GM12878 (cell line): ENCODE measurements around the gene PRH2. TPM values are rescaled to one million over a fixed set of nuclear protein-coding genes. Genes with fewer than 3 reads are reported as not detected.

Experiments used
- ATAC-seq: fragments of 200-7000 bp; cut with Tn5 transposase; 3 replicates; pipeline ENCODE4 v1.9.1; 2020; ENCODE audit warnings: mild to moderate bottlenecking, moderate library complexity
- BruUV-seq: library from RNA; stranded (reverse); fragments of 400-500 nt; replicated peaks from 2 replicates; lab custom pipeline; 2021; lab: Mats Ljungman, UMichigan
- CTCF ChIA-PET: fragments of 300-600 bp; sonication (Branson Sonifier 250); formaldehyde crosslinking; extraction: SDS; loops from one replicate; lab custom pipeline; 2021; ENCODE audit warnings: inconsistent platforms; lab: Yijun Ruan, JAX
- POLR2A ChIA-PET: fragments of 350-600 bp; formaldehyde crosslinking; extraction: SDS; loops from one replicate; lab custom pipeline; 2021; ENCODE audit warnings: inconsistent platforms; lab: Charles Lee
- RAD21 ChIA-PET: fragments of 300-600 bp; sonication (Branson Sonifier 250); formaldehyde crosslinking; loops from one replicate; lab custom pipeline; 2023; ENCODE audit warnings: antibody characterized with exemption; ENCODE audit not compliant: unreplicated experiment; lab: Charles Lee
- SMC1A ChIA-PET: fragments of 300-600 bp; sonication (Branson Sonifier 250); formaldehyde crosslinking; loops from one replicate; lab custom pipeline; 2023; ENCODE audit not compliant: unreplicated experiment, uncharacterized antibody; lab: Charles Lee
- DNase-seq: peaks from one replicate; pipeline ENCODE4 v3.0.0-alpha.2; 2011; ENCODE audit warnings: low read depth, low spot score
- FAIRE-seq: peaks from 3 replicates; lab custom pipeline; 2011; peaks lifted over from hg19 to GRCh38; lab: Jason Lieb, UNC
- H2AFZ ChIP-seq: 2 replicates; pipeline ENCODE4 v1.6.0; 2011; ENCODE audit warnings: low read depth, low read length, control low read depth; ENCODE audit not compliant: control insufficient read depth
- H3K27ac ChIP-seq: 2 replicates; pipeline ENCODE4 v1.5.1; 2011; ENCODE audit warnings: control low read depth; ENCODE audit not compliant: control insufficient read depth, insufficient read depth
- H3K27me3 ChIP-seq, 2 experiments: replicated peaks in 1 of 2; 2 replicates each; pipeline versions ENCODE4 v1.6.0 to v1.6.1; 2011; ENCODE audit warnings: low read length in 1 of 2; ENCODE audit not compliant: control insufficient read depth in 2 of 2, insufficient read depth in 2 of 2
- H3K36me3 ChIP-seq, 2 experiments: 2 replicates each; pipeline ENCODE4 v1.5.1; 2011; ENCODE audit warnings: low read length in 1 of 2; ENCODE audit not compliant: control insufficient read depth in 2 of 2, insufficient read depth in 2 of 2
- H3K4me1 ChIP-seq: 2 replicates; pipeline ENCODE4 v1.6.1; 2011; ENCODE audit warnings: mild to moderate bottlenecking, low read length, moderate library complexity, mixed read lengths; ENCODE audit not compliant: control insufficient read depth, insufficient read depth
- H3K4me2 ChIP-seq: 2 replicates; pipeline ENCODE4 v1.6.0; 2011; ENCODE audit warnings: control low read depth; ENCODE audit not compliant: control insufficient read depth, insufficient read depth
- H3K4me3 ChIP-seq: fragments of 200-600 bp; sonication (generic); 2 replicates; pipeline ENCODE4 v1.5.1; 2016
- H3K79me2 ChIP-seq: 2 replicates; pipeline ENCODE4 v1.6.0; 2011; ENCODE audit warnings: low read length; ENCODE audit not compliant: control insufficient read depth, insufficient read depth
- H3K9ac ChIP-seq: 2 replicates; pipeline ENCODE4 v1.8.0; 2011; ENCODE audit warnings: low read length, control low read depth, mixed read lengths; ENCODE audit not compliant: control insufficient read depth, insufficient read depth
- H3K9me3 ChIP-seq: replicated peaks from 3 replicates; pipeline ENCODE4 v1.5.1; 2011; ENCODE audit warnings: mild to moderate bottlenecking, low read length; ENCODE audit not compliant: control insufficient read depth, insufficient read depth
- H4K20me1 ChIP-seq: 2 replicates; pipeline ENCODE4 v1.6.0; 2011; ENCODE audit not compliant: control insufficient read depth, insufficient read depth
- BCLAF1 ChIP-seq: fragments of 450-650 bp; IDR thresholded peaks from 2 replicates; pipeline ENCODE4 v1.6.1; 2017; ENCODE audit warnings: antibody characterized with exemption, mild to moderate bottlenecking, moderate library complexity
- CBX3 ChIP-seq: fragments of 200-600 bp; sonication (generic); IDR thresholded peaks from 2 replicates; pipeline ENCODE4 v1.6.1; 2016; ENCODE audit warnings: low read depth, borderline replicate concordance
- CBX5 ChIP-seq: sonication (generic); IDR thresholded peaks from 2 replicates; pipeline ENCODE4 v1.6.1; 2016; ENCODE audit warnings: low read depth, moderate library complexity, mild to moderate bottlenecking, inconsistent platforms
- CHD2 ChIP-seq: IDR thresholded peaks from 2 replicates; pipeline ENCODE4 v1.6.1; 2011; ENCODE audit warnings: low read depth, low read length, improper control_type of control experiment, borderline replicate concordance
- CHD4 ChIP-seq: fragments of 200-600 bp; sonication (generic); IDR thresholded peaks from 2 replicates; pipeline ENCODE4 v1.6.1; 2016; ENCODE audit warnings: mild to moderate bottlenecking
- E4F1 ChIP-seq: fragments of 450-650 bp; IDR thresholded peaks from 2 replicates; pipeline ENCODE4 v1.6.1; 2018; ENCODE audit warnings: borderline replicate concordance, mild to moderate bottlenecking; ENCODE audit not compliant: partially characterized antibody
- FOXM1 ChIP-seq: IDR thresholded peaks from 2 replicates; pipeline ENCODE4 v1.6.1; 2012; ENCODE audit warnings: low read depth, mild to moderate bottlenecking, inconsistent platforms, low read length, moderate library complexity
- IRF3 ChIP-seq: fragments of 450-650 bp; IDR thresholded peaks from 2 replicates; pipeline ENCODE4 v1.6.1; 2014; ENCODE audit warnings: mild to moderate bottlenecking
- LARP7 ChIP-seq: fragments of 450-650 bp; IDR thresholded peaks from 2 replicates; pipeline ENCODE4 v1.6.1; 2017; ENCODE audit warnings: mild to moderate bottlenecking
- RBBP5 ChIP-seq: fragments of 200-600 bp; sonication (generic); conservative IDR thresholded peaks from 2 replicates; pipeline ENCODE4 v1.6.1; 2016
- WRNIP1 ChIP-seq: IDR thresholded peaks from 2 replicates; pipeline ENCODE4 v1.6.1; 2011; ENCODE audit warnings: low read depth, low read length, improper control_type of control experiment, borderline replicate concordance
- ZBTB4 ChIP-seq: fragments of 450-650 bp; formaldehyde crosslinking; IDR thresholded peaks from 2 replicates; pipeline ENCODE4 v1.4.0; 2022; ENCODE audit warnings: mild to moderate bottlenecking, moderate library complexity
- WGBS: methylation state at CpG from one replicate; pipeline ENCODE4 v1.1.6; 2016; ENCODE audit warnings: low lambda C conversion rate; ENCODE audit not compliant: insufficient replicate concordance, insufficient coverage; ENCODE audit errors: missing lambda C conversion rate; 5-methylcytosine and 5-hydroxymethylcytosine counted together
- in situ Hi-C: fragments of 300-500 bp; cut with MboI; formaldehyde crosslinking; loops from 9 replicates; pipeline ENCODE4 v1.14.3; 2018; ENCODE audit warnings: mixed read lengths
- intact Hi-C: fragments of 100-400 bp; cut with micrococcal nuclease; formaldehyde crosslinking; loops from one replicate; pipeline ENCODE4 v1.14.2; 2022; ENCODE audit not compliant: unreplicated experiment
- polyA plus RNA-seq, 11 experiments: library from polyadenylated mRNA; depleted of rRNA in 4 of 11; unstranded in 6 of 11; stranded (reverse) in 5 of 11; fragments of >200 nt; fragmentation: Nextera tagmentation in 4 of 11; fragmentation: Illumina TruSeq in 1 of 11; extraction: Ambion mirVana in 4 of 11; extraction: Trizol in 1 of 11; gene quantifications; 1 replicate in 1 of 11; 2 replicates in 10 of 11; pipeline versions ENCODE4 v1.2.1 to v1.2.3, GENCODE V29; 2011 to 2016; ENCODE audit warnings: inconsistent platforms in 2 of 11, missing spikeins in 2 of 11, low read depth in 1 of 11
- total RNA-seq, 4 experiments: library from RNA; depleted of rRNA in 3 of 4; stranded (reverse); fragments of >200 nt in 3 of 4; fragmentation: Illumina TruSeq in 1 of 4; extraction: Trizol in 1 of 4; gene quantifications; 2 replicates each; pipeline versions ENCODE4 v1.2.1 to v1.2.3, GENCODE V29; 2013 to 2021

The PRH2 gene
- total and polyA plus RNA-seq, 10 of the 15 experiments (the other 5 are each of a cell fraction or from before 2014, with no cell fraction given) = 0.14 to 0.50 TPM; not detected in 8

DNA sequence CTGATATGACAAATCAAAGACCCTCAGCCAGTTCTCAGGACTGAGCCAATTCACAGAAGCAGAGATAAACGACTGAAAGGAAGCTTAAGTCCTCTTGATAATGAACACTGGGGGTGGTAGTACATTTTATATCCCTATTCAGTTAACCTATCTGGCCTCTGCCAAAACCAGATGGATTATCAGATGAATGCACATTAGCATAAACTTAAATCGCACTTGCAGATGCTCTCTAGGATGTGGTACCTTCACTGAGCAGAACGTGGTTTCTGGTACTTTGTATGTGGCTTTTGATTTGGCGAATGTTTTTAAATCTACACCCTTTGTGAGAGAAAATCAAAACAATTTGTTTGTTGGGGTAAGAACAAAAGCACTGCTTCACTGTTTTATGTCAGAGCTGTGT lies 31.2 kb downstream of the PRH2 start:
- in situ Hi-C loops (no loop called here), intact Hi-C loops (loop anchor here (10.0 kb wide), 1 partner anchor 235 kb away; no protein-coding TSS in a partner anchor)
- Histone ChIP-seq H2AFZ (no peak overlapping the region), H3K79me2 (no peaks in the 10 kb centered on the region), H3K36me3 (no peaks in the 10 kb centered on the region), H3K4me3 (no peak overlapping the region), H3K9ac (no peak overlapping the region), H3K4me1 (no peaks in the 10 kb centered on the region), H3K27me3 (no peaks in the 10 kb centered on the region), H3K4me2 (no peak overlapping the region), H3K27ac (no peak overlapping the region), H4K20me1 (no peaks in the 10 kb centered on the region), H3K9me3 (no peaks in the 10 kb centered on the region)
- ChIA-PET POLR2A (no interaction called here), CTCF (no interaction called here), SMC1A (no interaction called here), RAD21 (no interaction called here)
- FAIRE-seq (no peak), DNase-seq (no peak), ATAC-seq (no peak)
- BruUV-seq = no TSS peak
- 54% methylated on average over 4 of the region's 4 CpGs for WGBS
- TF ChIP-seq IRF3 (no peak), FOXM1 (no peak), E4F1 (no peak), LARP7 (no peak), RBBP5 (no peak), CHD2 (no peak), WRNIP1 (no peak), BCLAF1 (no peak), ZBTB4 (CRISPR knock-in tag) (no peak), CBX3 (no peak), CBX5 (no peak), CHD4 (no peak)
